Muscle layer of colon (tissue), 2 donors: Measurements from ENCODE around the gene NNT.
"Not testable (repeated sequence)": the region's sequence is repeated elsewhere in the genome, so short reads cannot be mapped to it uniquely, and the experiment has no call there.

Source experiments
- H3K27ac ChIP-seq: one replicate; pipeline ENCODE4 v1.7.0; 2013; ENCODE audit warnings: low read depth, mild to moderate bottlenecking, low read length, moderate library complexity
- H3K27me3 ChIP-seq, 2 donors: one replicate each; pipeline ENCODE4 v1.7.0; 2013; ENCODE audit warnings: low read length in 2 of 2, mild to moderate bottlenecking in 2 of 2; ENCODE audit not compliant: insufficient read depth in 2 of 2, control insufficient read depth in 1 of 2
- H3K36me3 ChIP-seq: one replicate; pipeline ENCODE4 v1.7.0; 2013; ENCODE audit warnings: mild to moderate bottlenecking, low read length; ENCODE audit not compliant: insufficient read depth
- H3K4me1 ChIP-seq: one replicate; pipeline ENCODE4 v1.7.0; 2013; ENCODE audit warnings: mild to moderate bottlenecking, low read length; ENCODE audit not compliant: insufficient read depth
- H3K4me3 ChIP-seq, 2 donors: one replicate each; pipeline ENCODE4 v1.7.0; 2013; ENCODE audit warnings: low read length in 2 of 2, low read depth in 1 of 2, mild to moderate bottlenecking in 1 of 2, moderate library complexity in 1 of 2
- H3K9ac ChIP-seq: one replicate; pipeline ENCODE4 v1.7.0; 2013; ENCODE audit warnings: low read length
- H3K9me3 ChIP-seq: one replicate; pipeline ENCODE4 v1.7.0; 2013; ENCODE audit warnings: mild to moderate bottlenecking, low read length
- donor health status: abdominal sarcoma.
- donor health status: Adenocarcinoma of cecum.

NNT gene

DNA sequence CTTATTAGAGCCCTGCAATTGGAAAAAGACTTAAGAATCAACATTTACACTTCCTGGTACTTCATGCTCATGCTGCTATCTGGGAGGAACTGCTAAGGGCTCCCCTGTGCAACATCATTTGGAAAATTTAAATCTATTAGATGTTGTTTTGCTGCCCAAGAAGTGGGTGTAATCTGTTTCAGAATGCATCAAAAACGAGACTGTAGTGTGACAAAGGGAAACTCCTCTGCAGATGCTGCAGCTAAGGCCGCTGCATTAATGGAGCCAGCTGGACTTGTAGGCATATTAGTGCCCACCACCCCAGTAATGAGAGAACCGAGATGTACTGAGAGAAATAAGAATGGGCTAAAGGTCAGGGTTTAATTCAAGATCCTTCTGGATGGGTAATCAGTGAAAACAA is 35.0 kb upstream of the NNT start:
- Histone ChIP-seq H3K4me1 (peaks cover 26% of the 10 kb centered on the region), H3K36me3 (no peaks in the 10 kb centered on the region), H3K4me3 (no peak overlapping the region), H3K27ac (no peak overlapping the region), H3K27me3 (no peaks in the 10 kb centered on the region), H3K9ac (no peak overlapping the region), H3K9me3 (no peaks in the 10 kb centered on the region)

DNA sequence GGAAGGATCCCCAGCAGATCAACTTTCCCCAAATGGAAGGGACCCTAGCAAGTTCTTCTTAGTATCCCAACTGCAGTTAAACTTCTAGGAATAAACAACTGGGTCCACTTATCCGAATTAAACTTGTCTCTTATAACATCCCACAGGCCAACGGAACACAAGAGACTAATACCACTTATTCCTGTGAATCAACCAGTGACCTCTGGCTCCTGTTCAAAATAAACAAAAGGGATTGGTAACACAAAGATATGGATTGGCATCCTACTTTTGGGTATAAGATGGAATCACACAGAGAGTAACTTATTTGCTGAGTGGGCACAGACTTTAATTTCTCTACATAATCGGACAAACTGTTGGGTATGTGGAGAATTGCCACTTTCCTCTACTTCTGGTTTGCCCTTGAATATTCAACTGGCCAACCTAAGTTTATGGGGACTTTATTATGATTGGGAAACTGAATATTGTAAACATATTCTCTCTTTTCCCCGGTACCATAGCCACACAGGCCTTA is 33.7 kb upstream of the NNT start:
- H3K27me3 ChIP-seq: no peaks in the 10 kb centered on the region
- H3K4me1 ChIP-seq: peaks cover 17% of the 10 kb centered on the region
- H3K4me3 ChIP-seq: no peak overlapping the region
- no peaks in the 10 kb centered on the region for H3K9me3 ChIP-seq
- H3K36me3 ChIP-seq: no peaks in the 10 kb centered on the region
- no peak overlapping the region for H3K9ac ChIP-seq
- no peak overlapping the region for H3K27ac ChIP-seq

DNA sequence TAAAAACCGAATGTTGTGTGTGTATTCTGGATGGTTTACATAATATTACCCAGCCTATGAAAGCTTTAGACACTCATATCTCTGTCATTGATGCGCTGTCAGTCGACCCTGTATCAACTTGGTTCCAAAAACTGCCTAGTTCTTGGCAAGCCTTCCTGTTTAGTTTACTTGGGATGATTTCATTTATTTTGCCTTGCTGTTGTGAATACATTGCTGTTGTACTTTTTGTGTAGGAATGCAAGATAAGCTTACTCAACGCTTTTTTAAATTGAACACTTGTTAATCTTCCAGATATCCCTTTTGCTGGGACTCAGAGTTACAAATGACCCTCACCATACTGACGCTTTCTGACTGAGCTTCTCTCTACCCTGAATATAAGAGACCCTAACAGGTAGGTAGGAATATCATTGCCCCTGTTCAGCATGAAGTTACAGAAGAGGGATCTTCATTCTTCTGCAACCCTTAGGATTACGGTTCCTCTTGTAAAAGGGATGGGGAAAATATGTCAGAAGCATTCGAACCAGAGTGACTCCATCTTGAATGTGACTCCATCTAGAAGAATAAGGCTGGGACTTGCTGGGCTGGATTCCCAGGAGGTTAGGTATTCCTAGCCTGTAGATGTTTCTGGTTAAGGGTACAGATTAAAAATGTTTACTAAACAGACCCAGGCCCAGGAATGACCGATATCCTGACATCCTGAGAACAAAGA is 32.4 kb upstream of the NNT start:
- no peaks in the 10 kb centered on the region for H3K36me3 ChIP-seq
- H3K27me3 ChIP-seq: no peaks in the 10 kb centered on the region
- no peak overlapping the region for H3K27ac ChIP-seq
- H3K4me1 ChIP-seq: peaks cover 17% of the 10 kb centered on the region
- H3K9ac ChIP-seq: peak overlapping the region; percentile 24
- peak overlapping the region in 1 of 2 donors; percentile 49 for H3K4me3 ChIP-seq
- no peaks in the 10 kb centered on the region for H3K9me3 ChIP-seq

DNA sequence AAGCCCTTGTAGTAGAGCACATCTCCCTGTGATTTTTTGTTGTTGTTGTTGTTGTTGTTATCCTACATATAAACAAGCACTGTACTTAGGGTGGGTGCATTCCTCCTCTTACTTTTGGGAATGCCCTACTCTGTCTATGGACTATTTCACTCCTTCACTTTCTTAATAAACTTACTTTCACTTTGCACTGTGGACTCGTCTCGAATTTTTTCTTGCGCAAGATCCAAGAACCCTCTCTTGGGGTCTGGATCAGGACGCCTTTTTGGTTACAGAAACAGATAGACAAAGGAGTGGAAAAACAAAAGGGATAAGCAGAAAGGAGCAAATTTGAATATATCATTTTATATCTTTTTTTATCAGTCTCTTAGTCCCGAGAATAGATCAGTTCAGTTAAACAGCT is 31.7 kb upstream of the NNT start:
- Histone ChIP-seq H3K4me1 (peaks cover 17% of the 10 kb centered on the region), H3K27me3 (no peaks in the 10 kb centered on the region), H3K9me3 (no peaks in the 10 kb centered on the region), H3K27ac (peak overlapping the region; percentile 38), H3K9ac (peak overlapping the region; percentile 24), H3K4me3 (peak overlapping the region in 1 of 2 donors; percentile 49), H3K36me3 (no peaks in the 10 kb centered on the region)

- Histone ChIP-seq H3K27me3 (no peaks in the 10 kb centered on the region), H3K9me3 (no peaks in the 10 kb centered on the region), H3K4me3 (no peak overlapping the region), H3K36me3 (no peaks in the 10 kb centered on the region), H3K4me1 (peaks cover 17% of the 10 kb centered on the region), H3K9ac (peak overlapping the region; percentile 24), H3K27ac (peak overlapping the region; percentile 38)
Observed at GRCh38 chr5:43572357-43572756, 30.6 kb upstream of the NNT start.

GRCh38 chr5:43573058-43573457 is 29.9 kb upstream of the NNT start:
- Histone ChIP-seq H3K36me3 (no peaks in the 10 kb centered on the region), H3K27ac (no peak overlapping the region), H3K9ac (no peak overlapping the region)

GRCh38 chr5:43580402-43581210 is 22.4 kb upstream of the NNT start:
- not testable (repeated sequence) for H3K36me3 ChIP-seq, H3K9ac ChIP-seq, H3K9me3 ChIP-seq, H3K4me1 ChIP-seq, H3K4me3 ChIP-seq, H3K27me3 ChIP-seq, H3K27ac ChIP-seq

More at GRCh38 chr5:43573058-43573457, 29.9 kb upstream of the NNT start:
- Histone ChIP-seq H3K4me1 (peaks cover 17% of the 10 kb centered on the region), H3K27me3 (no peaks in the 10 kb centered on the region), H3K9me3 (no peaks in the 10 kb centered on the region), H3K4me3 (no peak overlapping the region)

DNA sequence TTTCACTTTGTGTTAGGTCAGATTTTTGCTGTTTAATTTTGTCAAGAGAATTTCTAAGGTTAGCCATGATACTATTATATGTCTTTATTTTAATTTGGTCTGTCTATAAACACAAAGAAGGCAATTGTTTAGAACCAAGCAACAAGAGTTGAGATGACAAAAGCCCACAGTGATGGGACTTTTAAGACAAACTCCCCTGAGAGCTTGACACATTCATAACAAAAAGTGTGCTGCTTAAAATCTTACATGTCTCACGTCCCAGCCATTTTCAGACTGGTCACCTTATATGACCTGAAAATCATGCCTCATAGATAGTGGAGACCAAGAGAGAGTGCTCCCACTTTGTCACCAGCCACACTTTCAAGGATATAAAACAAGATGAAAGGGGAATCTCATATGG is 21.6 kb upstream of the NNT start:
- Histone ChIP-seq H3K4me3 (no peak overlapping the region), H3K36me3 (peaks cover 4% of the 10 kb centered on the region), H3K27ac (no peak overlapping the region), H3K9ac (no peak overlapping the region), H3K9me3 (no peaks in the 10 kb centered on the region), H3K27me3 (no peaks in the 10 kb centered on the region), H3K4me1 (no peaks in the 10 kb centered on the region)

- Histone ChIP-seq H3K4me3 (no peak overlapping the region), H3K4me1 (no peaks in the 10 kb centered on the region), H3K27me3 (no peaks in the 10 kb centered on the region), H3K36me3 (peaks cover 4% of the 10 kb centered on the region), H3K9me3 (no peaks in the 10 kb centered on the region), H3K27ac (no peak overlapping the region), H3K9ac (no peak overlapping the region)
Observed at GRCh38 chr5:43582082-43583005, 20.6 kb upstream of the NNT start.

DNA sequence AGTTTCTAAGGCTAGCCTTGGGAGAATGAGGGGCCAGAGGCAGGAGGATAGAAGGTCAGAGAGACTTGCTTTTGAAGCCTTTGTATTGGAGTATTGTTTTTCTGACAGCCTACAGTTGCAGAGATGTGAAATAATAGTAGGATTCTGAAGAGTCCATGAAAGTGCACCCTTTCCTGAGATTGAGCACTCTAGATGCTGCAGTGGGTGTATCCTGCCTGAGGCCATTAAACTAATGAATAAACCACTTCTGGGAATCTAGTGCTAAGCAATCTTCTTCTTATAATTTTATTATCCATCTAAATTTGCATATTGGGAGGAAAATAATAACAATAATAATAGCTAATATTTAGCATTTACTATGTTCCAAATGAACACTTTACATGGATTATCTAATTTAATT is 19.3 kb upstream of the NNT start:
- Histone ChIP-seq H3K27me3 (no peaks in the 10 kb centered on the region), H3K4me3 (no peak overlapping the region), H3K9me3 (no peaks in the 10 kb centered on the region), H3K4me1 (no peaks in the 10 kb centered on the region), H3K36me3 (peaks cover 4% of the 10 kb centered on the region), H3K27ac (no peak overlapping the region), H3K9ac (no peak overlapping the region)

GRCh38 chr5:43584166-43584699 is 18.7 kb upstream of the NNT start:
- no peaks in the 10 kb centered on the region for H3K9me3 ChIP-seq
- no peaks in the 10 kb centered on the region for H3K4me1 ChIP-seq
- H3K9ac ChIP-seq: no peak overlapping the region
- H3K27ac ChIP-seq: no peak overlapping the region
- H3K27me3 ChIP-seq: no peaks in the 10 kb centered on the region
- peaks cover 4% of the 10 kb centered on the region for H3K36me3 ChIP-seq
- no peak overlapping the region for H3K4me3 ChIP-seq
